GM21367 (cell line): ENCODE measurements around the gene BCAS2.

Experiments used
- ATAC-seq: cut with Tn5 transposase; IDR thresholded peaks from one replicate; pipeline ENCODE4 v1.9.1; 2021; ENCODE audit not compliant: unreplicated experiment

Gene BCAS2

GRCh38 chr1:114559356-114559755 lies 22.1 kb downstream of the BCAS2 start:
- ATAC-seq = no peak

- ATAC-seq = no peak
Observed at GRCh38 chr1:114558544-114558943, 22.9 kb downstream of the BCAS2 start.

GRCh38 chr1:114554577-114554976 lies 26.8 kb downstream of the BCAS2 start:
- ATAC-seq = no peak

GRCh38 chr1:114552106-114552639 lies 29.2 kb downstream of the BCAS2 start:
- ATAC-seq = no peak

GRCh38 chr1:114551400-114551799 lies 30.0 kb downstream of the BCAS2 start:
- ATAC-seq = no peak

GRCh38 chr1:114550336-114550735 lies 31.1 kb downstream of the BCAS2 start:
- ATAC-seq = no peak

GRCh38 chr1:114549137-114549536 lies 32.3 kb downstream of the BCAS2 start:
- no peak for ATAC-seq

GRCh38 chr1:114547076-114547475 lies 34.3 kb downstream of the BCAS2 start:
- no peak for ATAC-seq

- no peak for ATAC-seq
Observed at GRCh38 chr1:114545796-114546195, 35.6 kb downstream of the BCAS2 start.

- no peak for ATAC-seq
Observed at GRCh38 chr1:114545315-114545714, 36.1 kb downstream of the BCAS2 start.

GRCh38 chr1:114540821-114541220 lies 40.6 kb downstream of the BCAS2 start:
- no peak for ATAC-seq

- ATAC-seq = no peak
Observed at GRCh38 chr1:114540272-114540671, 41.1 kb downstream of the BCAS2 start.

- ATAC-seq = no peak
Observed at GRCh38 chr1:114536043-114536442, 45.4 kb downstream of the BCAS2 start.

- no peak for ATAC-seq
Observed at GRCh38 chr1:114535401-114535800, 46.0 kb downstream of the BCAS2 start.

GRCh38 chr1:114531094-114531493 lies 50.3 kb downstream of the BCAS2 start:
- ATAC-seq = no peak

GRCh38 chr1:114530224-114530623 lies 51.2 kb downstream of the BCAS2 start:
- ATAC-seq = no peak

GRCh38 chr1:114524944-114525343 lies 56.5 kb downstream of the BCAS2 start:
- no peak for ATAC-seq

GRCh38 chr1:114522264-114522575 lies 59.2 kb downstream of the BCAS2 start:
- no peak for ATAC-seq

- ATAC-seq = no peak
Observed at GRCh38 chr1:114521396-114522263, 59.8 kb downstream of the BCAS2 start.
